Measurements from ENCODE around the gene SORCS1.

Gene SORCS1

DNA sequence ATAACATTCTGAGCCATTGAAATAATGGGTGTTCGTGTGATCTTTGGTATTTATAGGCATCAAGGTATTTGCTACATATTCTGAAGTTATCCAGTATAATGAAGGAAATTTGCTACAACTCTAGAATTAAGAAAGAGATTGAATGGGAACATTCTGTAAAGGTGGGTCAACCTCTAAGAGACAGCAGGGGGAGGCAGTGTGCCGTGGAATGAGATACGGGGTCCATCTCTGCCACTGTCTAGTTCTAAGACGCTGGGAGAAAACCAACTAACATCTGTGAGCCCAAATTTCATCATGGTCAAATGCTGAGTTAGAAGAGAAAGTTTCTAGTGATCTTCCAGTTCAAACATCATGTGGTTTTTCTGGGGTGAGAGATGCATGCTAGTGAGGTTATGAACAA lies 368.9 kb downstream of the SORCS1 start:
- no peak for DNase-seq

GRCh38 chr10:106793617-106794016 lies 370.9 kb downstream of the SORCS1 start:
- DNase-seq, result no peak

DNA sequence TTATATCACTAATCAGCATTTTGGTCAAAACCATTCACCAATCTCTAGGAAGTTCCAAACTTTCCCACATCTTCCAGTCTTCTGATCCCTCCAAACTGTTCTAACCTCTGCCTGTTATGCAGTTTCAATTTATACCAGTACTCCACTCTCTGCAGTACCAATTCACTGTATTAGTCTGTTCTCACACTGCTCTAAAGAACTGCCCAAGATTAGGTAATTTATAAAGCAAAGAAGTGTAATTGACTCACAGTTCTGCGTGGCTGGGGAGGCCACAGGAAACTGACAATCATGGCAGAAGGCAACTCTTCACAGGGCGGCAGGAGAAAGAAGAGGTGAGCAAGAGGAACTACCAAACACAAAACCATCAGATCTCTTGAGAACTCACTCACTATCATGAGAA lies 374.9 kb downstream of the SORCS1 start:
- DNase-seq, result no peak

GRCh38 chr10:106788982-106789381 lies 375.5 kb downstream of the SORCS1 start:
- no peak for DNase-seq

DNA sequence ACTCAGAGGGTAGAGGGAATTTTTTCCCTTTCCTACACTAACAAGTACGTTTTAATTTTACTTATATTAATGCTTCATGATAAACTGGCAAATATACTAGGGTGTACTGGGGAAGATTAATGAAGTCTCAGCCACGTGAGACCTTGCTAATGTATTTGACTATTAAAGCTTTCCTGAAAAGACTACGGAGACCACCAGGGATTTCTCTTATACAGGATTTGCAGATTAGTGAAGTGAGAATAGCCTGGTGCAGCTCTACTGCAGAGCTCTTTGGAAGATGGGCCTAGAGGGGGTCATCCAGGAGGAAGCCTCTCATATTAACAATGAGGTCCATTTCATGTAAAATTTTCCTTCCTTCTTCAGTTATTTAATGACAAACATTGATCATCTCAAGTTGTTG lies 379.0 kb downstream of the SORCS1 start:
- no peak for DNase-seq

DNA sequence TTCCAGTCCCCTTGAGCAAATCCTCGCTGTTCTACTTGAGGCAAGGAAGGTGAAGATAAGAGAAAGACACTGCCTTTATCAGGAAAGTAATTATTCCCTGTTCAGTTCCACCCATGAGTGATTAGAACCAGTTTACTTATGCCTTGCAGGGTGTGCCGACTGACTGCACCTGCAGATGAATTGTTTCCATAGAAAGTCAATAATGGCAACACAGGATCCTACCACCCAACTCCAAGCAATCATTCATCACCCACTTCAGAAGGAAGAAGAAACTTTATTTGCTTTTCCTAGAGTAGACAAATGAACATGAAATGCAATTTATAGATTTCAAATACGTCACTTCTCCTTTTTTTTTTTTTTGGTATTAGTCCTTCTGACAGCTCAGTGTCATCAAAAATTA lies 383.9 kb downstream of the SORCS1 start:
- DNase-seq, result no peak

DNA sequence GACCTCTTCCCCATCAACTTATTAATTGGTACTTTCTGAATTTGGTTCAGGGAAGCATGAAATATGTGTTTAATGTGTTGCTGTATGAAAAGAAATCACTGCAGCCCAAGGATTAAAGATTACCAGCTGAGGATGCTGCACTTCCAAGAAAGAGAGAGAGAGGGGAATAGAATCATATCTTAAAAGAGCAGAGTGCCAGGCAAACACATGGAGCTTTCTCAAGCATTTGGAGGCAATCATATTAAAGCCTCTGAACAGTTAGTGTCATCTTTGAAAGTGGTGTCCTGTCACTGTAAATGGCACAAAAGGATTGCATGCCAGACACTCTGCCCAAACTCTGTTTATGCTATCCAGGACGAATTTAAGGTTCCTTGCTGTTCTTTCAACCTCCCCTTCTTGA lies 386.7 kb downstream of the SORCS1 start:
- DNase-seq, result no peak

GRCh38 chr10:106775127-106775526 lies 389.4 kb downstream of the SORCS1 start:
- no peak for DNase-seq

DNA sequence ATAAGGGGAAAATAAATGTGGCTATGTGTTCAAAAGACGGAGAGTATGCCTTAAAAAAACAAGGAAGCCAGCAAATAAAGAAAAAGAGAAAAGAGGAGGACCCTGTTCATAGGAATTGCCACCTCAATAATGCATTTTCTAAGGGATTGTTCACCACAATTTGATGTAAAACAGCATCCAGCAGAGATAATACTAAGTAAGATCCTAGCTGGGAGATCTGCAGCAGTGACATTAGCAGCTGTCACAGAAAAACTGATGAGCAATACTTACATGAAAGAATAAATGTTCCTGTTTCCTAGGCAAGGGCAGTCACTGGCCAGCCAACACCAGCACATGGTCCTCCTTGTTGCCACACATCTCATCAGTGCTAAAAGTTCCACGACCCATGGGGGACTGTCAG lies 391.5 kb downstream of the SORCS1 start:
- no peak for DNase-seq

DNA sequence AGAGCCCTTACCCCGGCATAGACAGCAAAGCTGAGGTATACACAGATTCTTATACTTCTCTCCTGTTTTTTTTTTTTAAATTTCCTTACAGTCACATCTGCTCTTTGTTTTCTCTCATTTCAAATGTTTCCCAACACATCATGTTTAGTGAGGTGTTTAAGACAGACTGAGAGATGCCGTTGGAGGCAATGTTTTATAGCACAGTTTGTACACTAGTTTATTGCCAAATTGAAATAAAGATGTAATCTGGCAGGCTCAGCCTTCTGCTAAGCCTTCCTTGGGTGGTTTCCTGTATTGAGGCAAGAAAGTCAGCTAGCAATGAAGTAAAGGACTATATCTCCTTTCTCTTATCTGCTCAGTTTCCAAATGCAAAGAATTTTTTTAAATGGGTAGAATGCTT lies 393.4 kb downstream of the SORCS1 start:
- DNase-seq, result no peak

- DNase-seq, result no peak
Measured at GRCh38 chr10:106768204-106768603, 396.3 kb downstream of the SORCS1 start.

GRCh38 chr10:106765928-106766327 lies 398.6 kb downstream of the SORCS1 start:
- DNase-seq, result no peak

GRCh38 chr10:106765241-106765754 lies 399.2 kb downstream of the SORCS1 start:
- no peak for DNase-seq

- no peak for DNase-seq
Measured at GRCh38 chr10:106764360-106764759, 400.1 kb downstream of the SORCS1 start.

DNA sequence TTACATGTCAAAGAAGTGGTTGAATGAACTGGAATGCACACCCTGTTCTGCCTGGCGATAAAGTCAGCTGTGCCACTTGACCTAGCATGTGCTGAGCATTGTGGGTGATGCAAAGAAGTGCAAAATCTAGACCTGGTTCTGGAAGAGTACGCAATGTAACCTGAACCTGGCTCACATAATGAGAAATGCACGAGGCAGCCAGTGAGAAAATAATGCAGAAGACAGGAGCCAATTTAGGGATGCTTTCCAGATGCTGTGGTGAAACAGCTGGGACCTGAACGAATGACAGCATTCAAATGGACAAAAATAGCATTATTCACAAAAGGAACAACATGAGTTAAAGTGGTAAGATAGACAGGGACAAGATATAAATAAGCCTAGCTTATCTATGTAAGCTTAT lies 402.6 kb downstream of the SORCS1 start:
- no peak for DNase-seq

- no peak for DNase-seq
Measured at GRCh38 chr10:106757521-106757920, 407.0 kb downstream of the SORCS1 start.

DNA sequence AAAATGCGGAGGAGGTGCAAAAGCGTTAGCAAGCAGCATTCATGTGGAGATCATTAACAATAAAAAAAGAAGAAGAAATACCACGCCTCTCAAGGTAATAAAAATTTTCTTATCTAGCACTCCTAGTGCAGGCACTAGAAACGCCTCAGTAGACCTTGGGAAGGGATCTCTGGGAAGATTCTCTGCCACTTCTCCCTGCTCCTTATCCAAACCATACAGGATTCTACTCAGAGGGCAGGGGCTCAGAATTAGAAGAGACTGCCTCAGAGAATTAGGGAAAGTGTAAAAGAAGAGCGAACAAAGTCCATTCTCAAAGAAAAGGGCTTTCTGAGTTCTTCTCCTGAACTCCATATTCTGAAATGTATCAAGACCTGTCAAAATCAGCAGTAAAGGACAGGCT lies 413.4 kb downstream of the SORCS1 start:
- no peak for DNase-seq

DNA sequence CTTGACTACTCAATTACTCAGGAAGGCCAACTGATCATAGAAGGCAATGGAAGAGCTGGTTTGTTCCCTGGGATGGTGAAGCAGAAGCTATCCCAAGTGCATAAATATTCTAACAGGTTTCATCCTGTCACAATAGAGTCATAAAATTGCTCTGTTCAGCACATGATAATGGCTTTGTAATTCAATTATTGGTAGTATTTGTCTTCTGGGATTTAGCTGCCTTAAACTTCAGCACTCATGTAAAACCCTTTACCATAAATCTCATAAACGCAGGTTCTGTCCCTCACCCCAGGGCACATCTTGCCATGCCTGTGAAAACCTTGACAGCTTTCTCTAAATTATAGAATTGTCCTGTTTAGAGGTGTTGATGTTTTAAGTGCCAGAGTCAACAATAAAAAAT lies 417.6 kb downstream of the SORCS1 start:
- no peak for DNase-seq

DNA sequence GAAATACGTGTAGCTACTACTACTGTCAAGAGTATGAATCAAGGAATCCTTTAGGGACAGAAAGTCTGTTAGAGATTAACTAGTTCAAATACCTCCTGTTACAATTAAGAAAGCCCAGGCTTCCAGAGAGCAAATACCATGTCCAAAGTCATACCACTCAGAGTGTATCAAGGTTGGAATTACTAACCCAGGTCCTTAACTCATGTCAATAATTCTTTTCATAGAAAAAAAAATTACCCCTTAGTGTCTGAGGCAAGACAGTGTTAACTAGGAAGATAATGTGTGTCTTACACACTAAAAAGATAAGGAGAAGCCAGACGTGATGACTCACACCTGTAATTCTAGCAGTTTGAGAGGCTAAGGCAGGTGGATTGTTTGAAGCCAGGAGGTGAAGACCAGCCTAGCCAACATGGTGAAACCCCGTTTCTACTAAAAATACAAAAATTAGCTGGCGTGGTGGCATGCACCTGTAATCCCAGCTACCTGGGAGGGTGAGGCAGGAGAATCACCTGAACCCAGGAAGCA lies 423.4 kb downstream of the SORCS1 start:
- DNase-seq, result no peak

GRCh38 chr10:106740071-106740470 lies 424.4 kb downstream of the SORCS1 start:
- no peak for DNase-seq

DNA sequence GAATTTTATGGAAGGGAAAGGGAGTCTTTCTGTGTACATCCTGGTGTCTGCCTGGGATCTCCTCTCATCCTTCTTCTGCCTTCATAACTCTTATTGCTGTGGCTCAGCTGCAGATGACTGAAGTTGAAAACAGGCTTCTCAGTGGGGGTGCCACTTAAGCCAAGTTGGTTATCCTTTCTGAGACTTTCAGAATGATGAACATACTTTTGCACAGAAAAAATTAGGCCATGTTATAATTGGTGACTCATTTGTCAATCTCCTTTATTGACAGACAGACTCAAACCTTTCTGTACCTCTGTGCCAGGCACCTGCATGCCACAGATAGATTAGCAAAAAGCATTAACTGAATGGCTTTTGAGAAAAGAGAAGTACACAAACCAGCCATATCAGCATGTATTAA lies 430.3 kb downstream of the SORCS1 start:
- DNase-seq, result no peak

DNA sequence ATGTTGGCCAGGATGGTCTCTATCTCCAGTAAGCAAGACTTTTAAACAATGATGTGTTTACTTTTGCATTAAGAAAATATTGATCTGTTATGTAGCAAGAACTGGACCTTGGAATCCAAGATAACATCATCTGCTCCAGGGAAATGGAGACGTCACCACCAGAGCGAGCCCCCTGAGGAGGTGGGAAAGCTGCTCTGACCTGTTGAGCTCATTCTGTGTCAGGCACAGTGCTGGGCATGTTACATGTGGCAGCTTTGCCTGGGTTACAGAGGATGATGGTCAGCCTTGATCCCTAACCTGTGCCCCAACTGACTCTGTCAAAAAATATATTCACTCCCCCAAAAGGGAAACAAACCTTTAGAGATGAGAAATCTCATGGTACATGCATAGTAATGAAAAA lies 436.3 kb downstream of the SORCS1 start:
- DNase-seq, result no peak

GRCh38 chr10:106727170-106727569 lies 437.3 kb downstream of the SORCS1 start:
- DNase-seq, result no peak

- no peak for DNase-seq
Measured at GRCh38 chr10:106722524-106722923, 442.0 kb downstream of the SORCS1 start.

GRCh38 chr10:106720683-106721082 lies 443.8 kb downstream of the SORCS1 start:
- no peak for DNase-seq

- DNase-seq, result no peak
Measured at GRCh38 chr10:106716381-106716780, 448.1 kb downstream of the SORCS1 start.
